Muscle of back (tissue), 11 donors: ENCODE measurements around the gene OR2H1. TPM values are rescaled to one million over a fixed set of nuclear protein-coding genes. Genes with fewer than 3 reads are reported as not detected.

Experiments
- DNase-seq, 3 donors: peaks; one replicate each; pipeline versions ENCODE4 v3.0.0 to v3.0.0-alpha.2; 2013
- polyA plus RNA-seq, 10 donors: library from polyadenylated mRNA; unstranded; fragments of 120-200 nt; gene quantifications; one replicate each; pipeline ENCODE4 v1.2.1, GENCODE V29; 2013; ENCODE audit not compliant: insufficient read length in 10 of 10

OR2H1 gene
- polyA plus RNA-seq, 10 donors = not detected

- no peak for DNase-seq
These were observed 26.2 kb downstream of the OR2H1 start for GRCh38 chr6:29483186-29483585.

- DNase-seq = no peak
These were observed 26.8 kb downstream of the OR2H1 start for GRCh38 chr6:29483735-29484134.

GRCh38 chr6:29486577-29486976, 29.6 kb downstream of the OR2H1 start:
- DNase-seq = no peak

GRCh38 chr6:29487131-29487530, 30.2 kb downstream of the OR2H1 start:
- no peak for DNase-seq

- no peak for DNase-seq
These were observed 30.7 kb downstream of the OR2H1 start, which contains the start of gene MAS1L for GRCh38 chr6:29487660-29488059. TSS of gene MAS1L (minus strand) at chr6:29487956. CDS start at chr6:29487902, 54 bp downstream.

GRCh38 chr6:29488874-29489273, 31.9 kb downstream of the OR2H1 start:
- no peak for DNase-seq

GRCh38 chr6:29489286-29489685, 32.3 kb downstream of the OR2H1 start:
- DNase-seq = no peak

GRCh38 chr6:29490055-29490454, 33.1 kb downstream of the OR2H1 start:
- DNase-seq = no peak

- DNase-seq = no peak
These were observed 33.6 kb downstream of the OR2H1 start for GRCh38 chr6:29490552-29490951.

- no peak for DNase-seq
These were observed 34.6 kb downstream of the OR2H1 start for GRCh38 chr6:29491574-29491973.

- no peak for DNase-seq
These were observed 36.3 kb downstream of the OR2H1 start for GRCh38 chr6:29493261-29493660.

- DNase-seq = no peak
These were observed 37.2 kb downstream of the OR2H1 start for GRCh38 chr6:29494131-29494530.

- no peak for DNase-seq
These were observed 38.6 kb downstream of the OR2H1 start for GRCh38 chr6:29495571-29495970.

- DNase-seq = no peak
These were observed 40.0 kb downstream of the OR2H1 start for GRCh38 chr6:29496961-29497360.

GRCh38 chr6:29499704-29500103, 42.7 kb downstream of the OR2H1 start:
- no peak for DNase-seq

GRCh38 chr6:29500594-29500993, 43.6 kb downstream of the OR2H1 start:
- DNase-seq = no peak

GRCh38 chr6:29501106-29501505, 44.2 kb downstream of the OR2H1 start:
- no peak for DNase-seq

- DNase-seq = no peak
These were observed 45.2 kb downstream of the OR2H1 start for GRCh38 chr6:29502181-29502580.

GRCh38 chr6:29502597-29502996, 45.6 kb downstream of the OR2H1 start:
- DNase-seq = no peak

GRCh38 chr6:29504961-29505360, 48.0 kb downstream of the OR2H1 start:
- DNase-seq = no peak

- no peak for DNase-seq
These were observed 48.9 kb downstream of the OR2H1 start for GRCh38 chr6:29505808-29506207.

- no peak for DNase-seq
These were observed 49.6 kb downstream of the OR2H1 start for GRCh38 chr6:29506446-29507067.

- DNase-seq = no peak
These were observed 50.4 kb downstream of the OR2H1 start for GRCh38 chr6:29507319-29507718.

GRCh38 chr6:29509239-29509638, 52.3 kb downstream of the OR2H1 start:
- no peak for DNase-seq
